GM18909 (cell line): ENCODE data around the gene DNAH17.

Experiments
- ATAC-seq: cut with Tn5 transposase; IDR thresholded peaks from one replicate; pipeline ENCODE4 v1.9.1; 2021; ENCODE audit warnings: mild to moderate bottlenecking; ENCODE audit not compliant: unreplicated experiment, poor library complexity

The DNAH17 gene

GRCh38 chr17:78577296-78577695 is at the start of gene DNAH17:
TSS of gene DNAH17 (minus strand) at chr17:78577396. CDS start at chr17:78575057, 2,339 bp downstream.
- no peak for ATAC-seq

GRCh38 chr17:78624324-78625151 is 47.3 kb upstream of the DNAH17 start:
- ATAC-seq, result no peak

GRCh38 chr17:78623541-78623940 is 46.3 kb upstream of the DNAH17 start:
- no peak for ATAC-seq

- no peak for ATAC-seq
Observed at GRCh38 chr17:78622491-78623265, 45.5 kb upstream of the DNAH17 start.

- ATAC-seq, result no peak
Observed at GRCh38 chr17:78621720-78622490, 44.7 kb upstream of the DNAH17 start.

- ATAC-seq, result no peak
Observed at GRCh38 chr17:78620099-78620498, 42.9 kb upstream of the DNAH17 start.

GRCh38 chr17:78619334-78619733 is 42.1 kb upstream of the DNAH17 start:
- no peak for ATAC-seq

- no peak for ATAC-seq
Observed at GRCh38 chr17:78618264-78619066, 41.3 kb upstream of the DNAH17 start.

GRCh38 chr17:78617511-78618061 is 40.4 kb upstream of the DNAH17 start:
- no peak for ATAC-seq

- ATAC-seq, result no peak
Observed at GRCh38 chr17:78616946-78617345, 39.8 kb upstream of the DNAH17 start.

GRCh38 chr17:78615631-78616030 is 38.4 kb upstream of the DNAH17 start:
- ATAC-seq, result no peak

GRCh38 chr17:78613416-78613815 is 36.2 kb upstream of the DNAH17 start:
- ATAC-seq, result no peak

GRCh38 chr17:78611607-78612006 is 34.4 kb upstream of the DNAH17 start:
- no peak for ATAC-seq

- no peak for ATAC-seq
Observed at GRCh38 chr17:78610951-78611511, 33.8 kb upstream of the DNAH17 start.

GRCh38 chr17:78609191-78609641 is 32.0 kb upstream of the DNAH17 start:
- no peak for ATAC-seq

GRCh38 chr17:78608804-78609186 is 31.6 kb upstream of the DNAH17 start:
- ATAC-seq, result no peak

GRCh38 chr17:78608122-78608803 is 31.1 kb upstream of the DNAH17 start:
- no peak for ATAC-seq

GRCh38 chr17:78607038-78607437 is 29.8 kb upstream of the DNAH17 start:
- no peak for ATAC-seq

- ATAC-seq, result no peak
Observed at GRCh38 chr17:78605886-78606285, 28.7 kb upstream of the DNAH17 start.
